Mesenchymal stem cell (in vitro differentiated cells and primary cell): Measurements from ENCODE around the gene FBXW5.

Experiments used
- DNase-seq: peaks from one replicate; pipeline ENCODE4 v3.0.0-alpha.2; 2013
- H2AFZ ChIP-seq: one replicate; pipeline ENCODE4 v1.6.1; 2013; ENCODE audit warnings: low read depth, mild to moderate bottlenecking, control low read depth, inconsistent platforms, low read length, moderate library complexity
- H2AK5ac ChIP-seq: 2 replicates; pipeline ENCODE4 v1.6.1; 2013; ENCODE audit warnings: low read length, moderate library complexity, mild to moderate bottlenecking, inconsistent platforms; ENCODE audit not compliant: severe bottlenecking
- H2BK120ac ChIP-seq: one replicate; pipeline ENCODE4 v1.6.1; 2013; ENCODE audit warnings: low read depth, mild to moderate bottlenecking, inconsistent platforms, low read length, moderate library complexity
- H2BK12ac ChIP-seq, 2 experiments: one replicate each; pipeline ENCODE4 v1.6.1; 2013; ENCODE audit warnings: inconsistent platforms in 2 of 2, low read length in 2 of 2, mild to moderate bottlenecking in 2 of 2, moderate library complexity in 2 of 2, control low read depth in 1 of 2
- H2BK15ac ChIP-seq: one replicate; pipeline ENCODE4 v1.6.1; 2013; ENCODE audit warnings: mild to moderate bottlenecking, low read depth, inconsistent platforms; ENCODE audit not compliant: poor library complexity, severe bottlenecking
- H2BK5ac ChIP-seq: 2 replicates; pipeline ENCODE4 v1.6.1; 2013; ENCODE audit warnings: low read depth, mild to moderate bottlenecking, low read length, control low read depth, inconsistent platforms; ENCODE audit not compliant: poor library complexity, severe bottlenecking
- H3K14ac ChIP-seq, 2 experiments: one replicate each; pipeline ENCODE4 v1.6.1; 2013; ENCODE audit warnings: inconsistent platforms in 2 of 2, low read length in 2 of 2, control low read depth in 1 of 2, mild to moderate bottlenecking in 1 of 2, moderate library complexity in 1 of 2
- H3K18ac ChIP-seq, 2 experiments: one replicate each; pipeline ENCODE4 v1.6.1; 2013; ENCODE audit warnings: inconsistent platforms in 2 of 2, low read length in 2 of 2, control low read depth in 1 of 2, low read depth in 1 of 2, mild to moderate bottlenecking in 1 of 2
- H3K23ac ChIP-seq, 2 experiments: one replicate each; pipeline ENCODE4 v1.6.1; 2013; ENCODE audit warnings: inconsistent platforms in 2 of 2, low read length in 2 of 2, mild to moderate bottlenecking in 2 of 2, moderate library complexity in 2 of 2, control low read depth in 1 of 2
- H3K27ac ChIP-seq: 2 replicates; pipeline ENCODE4 v1.5.1; 2013; ENCODE audit warnings: mild to moderate bottlenecking, moderate library complexity, low read length, control low read depth, inconsistent platforms; ENCODE audit not compliant: poor library complexity, severe bottlenecking
- H3K27me3 ChIP-seq, 2 experiments: 2 replicates each; pipeline versions ENCODE4 v1.6.1 to v1.7.0; 2013; ENCODE audit warnings: low read length in 2 of 2, mild to moderate bottlenecking in 2 of 2, moderate library complexity in 2 of 2, control low read depth in 1 of 2, inconsistent platforms in 1 of 2; ENCODE audit not compliant: control insufficient read depth in 1 of 2, insufficient read depth in 1 of 2
- H3K36me3 ChIP-seq, 2 experiments: 2 replicates each; pipeline versions ENCODE4 v1.6.1 to v1.7.0; 2013; ENCODE audit warnings: low read length in 2 of 2, control low read depth in 1 of 2, inconsistent platforms in 1 of 2, low read depth in 1 of 2, mild to moderate bottlenecking in 1 of 2; ENCODE audit not compliant: insufficient read depth in 2 of 2, control insufficient read depth in 1 of 2
- H3K4ac ChIP-seq, 2 experiments: one replicate each; pipeline ENCODE4 v1.6.1; 2013; ENCODE audit warnings: inconsistent platforms in 2 of 2, low read length in 2 of 2, mild to moderate bottlenecking in 2 of 2, moderate library complexity in 2 of 2, control low read depth in 1 of 2, low read depth in 1 of 2
- H3K4me1 ChIP-seq: 2 replicates; pipeline ENCODE4 v1.6.1; 2013; ENCODE audit warnings: low read depth, low read length, control low read depth; ENCODE audit not compliant: control insufficient read depth, insufficient read depth
- H3K4me2 ChIP-seq: 2 replicates; pipeline ENCODE4 v1.6.1; 2013; ENCODE audit warnings: low read length, mild to moderate bottlenecking, inconsistent platforms; ENCODE audit not compliant: poor library complexity, severe bottlenecking
- H3K4me3 ChIP-seq, 2 experiments: 2 replicates each; pipeline versions ENCODE4 v1.5.1 to v1.7.0; 2013; ENCODE audit warnings: low read length in 2 of 2, mild to moderate bottlenecking in 2 of 2, control low read depth in 1 of 2, low read depth in 1 of 2; ENCODE audit not compliant: insufficient read depth in 1 of 2
- H3K79me1 ChIP-seq: replicated peaks from 2 replicates; pipeline ENCODE4 v1.6.1; 2013; ENCODE audit warnings: mild to moderate bottlenecking, control low read depth, low read length, inconsistent platforms; ENCODE audit not compliant: poor library complexity, severe bottlenecking
- H3K9ac ChIP-seq: 2 replicates; pipeline ENCODE4 v1.7.0; 2013; ENCODE audit warnings: mild to moderate bottlenecking, low read length, moderate library complexity
- H3K9me3 ChIP-seq: 2 replicates; pipeline ENCODE4 v1.7.0; 2013; ENCODE audit warnings: mild to moderate bottlenecking, low read length; ENCODE audit not compliant: control insufficient read depth
- H4K8ac ChIP-seq: one replicate; pipeline ENCODE4 v1.6.1; 2013; ENCODE audit warnings: inconsistent platforms, mild to moderate bottlenecking, low read length, moderate library complexity
- H4K91ac ChIP-seq: one replicate; pipeline ENCODE4 v1.6.1; 2013; ENCODE audit warnings: mild to moderate bottlenecking, low read length, inconsistent platforms
- whole genome bisulfite sequencing: methylation state at CpG from one replicate; pipeline ENCODE4 v1.1.7; 2013; ENCODE audit warnings: mixed read lengths; 5-methylcytosine and 5-hydroxymethylcytosine counted together

The FBXW5 gene

DNA sequence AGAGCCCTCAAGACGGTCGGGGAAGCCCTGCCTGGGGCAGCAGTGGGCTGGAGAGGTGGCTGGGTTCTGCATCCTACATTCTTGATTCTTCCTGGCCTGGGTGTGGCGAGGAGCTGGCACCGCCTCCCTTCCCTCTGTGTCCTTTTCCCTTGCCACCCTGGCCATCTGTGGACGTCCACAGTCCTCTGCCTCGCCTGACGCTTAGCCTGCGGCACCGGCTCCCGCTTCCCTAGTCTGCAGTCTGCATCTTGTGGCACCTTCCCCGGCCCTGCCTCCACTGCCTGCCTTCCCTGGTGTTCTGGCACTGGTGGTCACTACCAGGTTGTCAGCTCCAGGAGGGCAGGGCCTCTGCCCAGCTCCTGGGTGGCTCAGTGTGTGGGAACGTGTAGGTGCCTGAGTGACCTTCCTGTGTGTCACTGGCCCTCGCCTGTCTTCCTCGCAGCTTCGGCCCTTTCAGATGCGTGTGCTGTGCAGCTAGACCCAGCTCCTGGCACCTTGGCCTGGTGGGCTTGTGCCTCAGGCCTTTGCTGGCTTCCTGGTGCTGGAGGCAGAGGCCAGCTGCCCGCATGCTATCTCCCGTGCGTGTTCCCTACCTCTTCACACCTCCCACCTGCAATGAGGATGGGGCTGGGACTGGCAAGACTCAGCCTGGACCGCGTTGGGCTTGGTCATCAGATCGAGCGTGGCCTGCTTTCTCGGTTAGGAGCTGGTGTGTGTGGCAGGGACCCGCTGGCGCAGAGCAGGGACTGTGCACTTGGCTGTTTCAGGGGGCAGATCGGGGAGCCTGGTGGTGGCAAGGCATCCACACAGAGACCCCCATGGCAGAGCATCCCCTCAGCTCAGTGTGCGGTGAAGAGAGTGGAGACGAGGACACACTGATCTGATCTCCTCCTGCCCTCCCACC lies 37.3 kb downstream of the FBXW5 start:
- Histone ChIP-seq H2AFZ (no peak overlapping the region), H3K36me3 (peaks cover 29 to 49% of the 10 kb centered on the region in 2 experiments), H2BK5ac (no peak overlapping the region), H3K23ac (no peak overlapping the region), H3K18ac (no peak overlapping the region), H3K27ac (no peak overlapping the region), H3K4ac (no peak overlapping the region), H3K4me2 (no peak overlapping the region), H3K14ac (no peak overlapping the region), H3K4me3 (no peak overlapping the region), H3K79me1 (peaks cover 45% of the 10 kb centered on the region), H2BK120ac (no peak overlapping the region), H4K8ac (no peak overlapping the region), H3K9me3 (no peaks in the 10 kb centered on the region), H3K4me1 (peaks cover 9% of the 10 kb centered on the region), H3K9ac (no peak overlapping the region), H4K91ac (no peak overlapping the region), H2AK5ac (no peak overlapping the region), H2BK15ac (no peak overlapping the region), H2BK12ac (no peak overlapping the region), H3K27me3 (no peaks in the 10 kb centered on the region)
- WGBS = 96% methylated on average over 29 of the region's 29 CpGs
- no peak for DNase-seq

DNA sequence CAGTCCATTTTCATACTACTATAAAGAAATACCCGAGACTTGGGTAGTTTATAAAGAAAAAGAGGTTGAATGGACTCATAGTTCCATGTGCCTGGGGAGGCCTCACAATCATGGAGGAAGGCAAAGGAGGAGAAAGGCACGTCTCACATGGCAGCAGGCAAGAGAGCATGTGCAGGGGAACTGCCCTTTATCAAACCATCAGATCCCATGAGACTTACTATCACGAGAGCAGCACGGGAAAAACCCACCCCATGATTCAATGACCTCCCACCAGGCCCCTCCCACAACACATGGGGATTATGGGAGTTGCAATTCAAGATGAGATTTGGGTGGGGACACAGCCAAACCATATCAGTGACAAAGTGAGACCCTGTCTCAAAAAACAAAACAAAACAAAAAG lies 38.3 kb downstream of the FBXW5 start:
- DNase-seq = no peak
- H2BK12ac ChIP-seq = no peak overlapping the region
- no peak overlapping the region for H2BK15ac ChIP-seq
- 80% methylated on average over 1 of the region's 4 CpGs for WGBS
- peaks cover 44% of the 10 kb centered on the region for H3K79me1 ChIP-seq
- no peak overlapping the region for H4K91ac ChIP-seq
- H3K27me3 ChIP-seq = no peaks in the 10 kb centered on the region
- H3K4ac ChIP-seq = no peak overlapping the region
- no peak overlapping the region for H3K9ac ChIP-seq
- no peak overlapping the region for H3K27ac ChIP-seq
- no peak overlapping the region for H3K18ac ChIP-seq
- H3K4me2 ChIP-seq = no peak overlapping the region
- H3K9me3 ChIP-seq = no peaks in the 10 kb centered on the region
- H3K14ac ChIP-seq = no peak overlapping the region
- H3K4me1 ChIP-seq = peaks cover 19% of the 10 kb centered on the region
- peaks cover 30 to 51% of the 10 kb centered on the region in 2 experiments for H3K36me3 ChIP-seq
- H3K4me3 ChIP-seq = no peak overlapping the region
- H2AFZ ChIP-seq = no peak overlapping the region
- no peak overlapping the region for H4K8ac ChIP-seq
- no peak overlapping the region for H2BK5ac ChIP-seq
- H3K23ac ChIP-seq = no peak overlapping the region
- H2BK120ac ChIP-seq = no peak overlapping the region
- H2AK5ac ChIP-seq = no peak overlapping the region

DNA sequence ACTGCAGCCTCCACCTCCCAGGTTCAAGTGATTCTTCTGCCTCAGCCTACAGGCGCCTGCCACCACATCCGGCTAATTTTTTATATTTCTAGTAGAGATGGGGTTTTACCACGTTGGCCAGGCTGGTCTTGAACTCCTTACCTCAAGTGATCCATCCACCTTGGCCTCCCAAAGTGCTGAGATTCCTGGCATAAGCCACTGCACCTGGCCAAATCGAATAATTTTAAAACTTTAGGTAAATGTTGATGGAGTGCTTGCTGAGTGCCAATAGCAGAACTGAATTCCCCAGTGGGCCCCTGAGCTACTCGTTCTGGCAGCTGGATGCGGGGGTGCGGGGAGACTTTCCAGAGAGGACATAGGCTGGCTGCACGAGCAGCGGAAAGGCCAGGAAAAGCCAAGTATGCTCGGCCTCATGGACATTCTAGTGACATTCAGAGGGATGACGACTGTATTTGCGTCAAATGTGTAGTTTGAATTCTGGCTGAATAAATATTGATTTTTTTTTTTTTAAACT lies 41.4 kb downstream of the FBXW5 start:
- H3K27ac ChIP-seq = no peak overlapping the region
- H4K8ac ChIP-seq = no peak overlapping the region
- no peak overlapping the region for H2AK5ac ChIP-seq
- H3K9me3 ChIP-seq = no peaks in the 10 kb centered on the region
- H3K4me3 ChIP-seq = no peak overlapping the region
- H2BK5ac ChIP-seq = no peak overlapping the region
- H2AFZ ChIP-seq = no peak overlapping the region
- no peak overlapping the region for H4K91ac ChIP-seq
- no peaks in the 10 kb centered on the region for H3K27me3 ChIP-seq
- H3K4me2 ChIP-seq = no peak overlapping the region
- DNase-seq = no peak
- no peak overlapping the region for H3K14ac ChIP-seq
- H3K79me1 ChIP-seq = peaks cover 40% of the 10 kb centered on the region
- no peak overlapping the region for H2BK120ac ChIP-seq
- H3K4ac ChIP-seq = no peak overlapping the region
- WGBS = 96% methylated on average over 12 of the region's 12 CpGs
- no peak overlapping the region for H3K18ac ChIP-seq
- no peak overlapping the region for H3K23ac ChIP-seq
- H3K9ac ChIP-seq = peak overlapping the region; percentile 3
- H3K4me1 ChIP-seq = peaks cover 26% of the 10 kb centered on the region
- no peak overlapping the region for H2BK12ac ChIP-seq
- peaks cover 36 to 51% of the 10 kb centered on the region in 2 experiments for H3K36me3 ChIP-seq
- H2BK15ac ChIP-seq = no peak overlapping the region

DNA sequence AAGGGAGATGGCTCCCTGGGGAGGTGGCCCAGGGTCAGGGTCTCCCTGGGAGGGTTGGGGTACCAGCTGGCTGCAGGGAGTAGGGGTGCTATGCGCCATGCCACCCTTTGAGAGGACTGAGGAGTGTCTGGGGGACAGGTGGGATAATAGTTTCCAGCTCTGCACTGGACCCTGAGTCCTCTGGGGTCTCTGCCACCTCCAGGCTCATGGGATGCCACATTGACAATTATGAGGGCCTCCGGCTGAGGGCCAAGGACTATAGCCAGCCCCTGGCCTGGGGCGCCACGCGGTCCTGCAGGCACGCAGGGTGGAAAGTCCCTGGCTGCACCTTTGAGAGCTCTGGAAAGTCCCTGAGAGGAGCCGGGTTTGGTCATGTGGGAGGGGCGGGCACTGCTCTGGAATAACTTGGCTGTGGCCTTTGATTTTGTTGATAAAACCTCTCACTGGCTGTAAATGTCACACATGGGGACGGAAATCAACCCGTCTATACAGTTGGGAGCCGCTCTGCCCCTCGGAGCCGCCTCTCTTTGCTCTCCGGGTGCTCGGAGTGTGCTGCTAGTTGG lies 42.2 kb downstream of the FBXW5 start:
- Histone ChIP-seq H3K36me3 (peaks cover 29 to 43% of the 10 kb centered on the region in 2 experiments), H3K27me3 (no peaks in the 10 kb centered on the region), H2BK15ac (no peak overlapping the region), H2AK5ac (peak overlapping the region; percentile 47), H3K14ac (no peak overlapping the region), H2AFZ (no peak overlapping the region), H2BK120ac (no peak overlapping the region), H3K23ac (no peak overlapping the region), H4K91ac (no peak overlapping the region), H3K4me3 (peak overlapping the region in 1 of 2 experiments; percentile 53), H3K4me2 (no peak overlapping the region), H3K27ac (peak overlapping the region; percentile 66), H3K4ac (no peak overlapping the region), H3K9ac (peak overlapping the region; percentile 59), H2BK5ac (no peak overlapping the region), H4K8ac (no peak overlapping the region), H3K9me3 (no peaks in the 10 kb centered on the region), H2BK12ac (no peak overlapping the region), H3K18ac (no peak overlapping the region), H3K4me1 (peaks cover 26% of the 10 kb centered on the region), H3K79me1 (peaks cover 40% of the 10 kb centered on the region)
- DNase-seq = peak; percentile 59
- WGBS = 89% methylated on average over 15 of the region's 15 CpGs
